ENCODE measurements around the gene ELK3. TPM values are rescaled to one million over a fixed set of nuclear protein-coding genes. Genes with fewer than 3 reads are reported as not detected.

The ELK3 gene
- total RNA-seq, 1 experiment from 2014 or later = 9.4 TPM

- no peak overlapping the region for H3K18ac ChIP-seq (ENCODE audit: insufficient read length, low read depth, low read length)
- no peak overlapping the region for H2BK20ac ChIP-seq (ENCODE audit: low read depth, low read length, poor library complexity, severe bottlenecking)
- no peak overlapping the region for H2BK120ac ChIP-seq (ENCODE audit: low read depth, low read length, poor library complexity, severe bottlenecking)
- no peak overlapping the region for H3K4me2 ChIP-seq (ENCODE audit: insufficient read depth, insufficient read length, low read length)
- no peaks in the 10 kb centered on the region for H3K79me1 ChIP-seq (ENCODE audit: insufficient read depth, low read depth, low read length, poor library complexity, severe bottlenecking)
- no peak for TF ChIP-seq CTCF (conservative IDR thresholded peaks at IDR 0.05)
- H3K27me3 ChIP-seq (ENCODE audit: insufficient read depth, low read length) = no peaks in the 10 kb centered on the region
- H2BK5ac ChIP-seq (ENCODE audit: insufficient read length, low read length) = no peak overlapping the region
- peaks cover 0 to 2% (median 0%) of the 10 kb centered on the region in 3 experiments; a peak in 1 of 7 replicates for H3K36me3 Mint-ChIP-seq (ENCODE audit: insufficient read depth in 1 of 3, low read depth in 3 of 3)
- H4K8ac ChIP-seq (replicated peaks; ENCODE audit: insufficient read length, low read depth, low read length) = no peak overlapping the region
- no peak overlapping the region for H3K9ac ChIP-seq (ENCODE audit: extremely low read depth, insufficient read length, low read length)
- H3K27me3 Mint-ChIP-seq (ENCODE audit: low read depth) = no peaks in the 10 kb centered on the region
- H4K5ac ChIP-seq (ENCODE audit: insufficient read length, low read depth, low read length) = no peak overlapping the region
- no peak overlapping the region; a peak in 1 of 5 replicates for H3K4me3 Mint-ChIP-seq
- no peaks in the 10 kb centered on the region for H4K20me1 ChIP-seq (ENCODE audit: control insufficient read depth, insufficient read depth, insufficient read length)
- H3K79me2 ChIP-seq (ENCODE audit: insufficient read depth, low read length) = no peaks in the 10 kb centered on the region
- H3K56ac ChIP-seq (ENCODE audit: insufficient read length, low read depth, low read length) = no peak overlapping the region
- no peak overlapping the region for H3K4ac ChIP-seq (ENCODE audit: low read depth, low read length)
- H3T11ph ChIP-seq (ENCODE audit: low read length) = no peak overlapping the region
- H3K14ac ChIP-seq (ENCODE audit: insufficient read depth, low read length) = no peak overlapping the region
- DNase-seq = no peak
- H3K27ac ChIP-seq (ENCODE audit: insufficient read length, low read depth, low read length) = no peak overlapping the region
- H3K9me3 Mint-ChIP-seq = no peaks in the 10 kb centered on the region
- no peak overlapping the region for H2BK15ac ChIP-seq (ENCODE audit: low read depth, low read length)
- H3K4me1 ChIP-seq (ENCODE audit: insufficient read depth, low read length) = no peaks in the 10 kb centered on the region
- no peaks in the 10 kb centered on the region for H3K9me3 ChIP-seq (ENCODE audit: control insufficient read depth, low read depth, low read length)
- H2AFZ ChIP-seq (ENCODE audit: low read length) = no peak overlapping the region
- H2BK12ac ChIP-seq (ENCODE audit: insufficient read length, low read depth, low read length) = no peak overlapping the region
- WGBS (ENCODE audit: extremely low coverage, insufficient read length, low lambda C conversion rate) = no CpG with 5 or more reads among the region's 12 CpGs
- H3K23ac ChIP-seq (ENCODE audit: insufficient read length, low read depth, low read length) = no peak overlapping the region
- H2AK5ac ChIP-seq (ENCODE audit: insufficient read length, low read length) = no peak overlapping the region
- H4K91ac ChIP-seq (ENCODE audit: insufficient read length, low read depth, low read length) = no peak overlapping the region
- H3K23me2 ChIP-seq (ENCODE audit: insufficient read length, low read depth, low read length, poor library complexity, severe bottlenecking) = no peaks in the 10 kb centered on the region
- peaks cover 2 to 4% of the 10 kb centered on the region in 2 experiments; a peak in 2 of 4 replicates for H3K4me1 Mint-ChIP-seq
- H3K27ac Mint-ChIP-seq = 0 out of 7 replicates have a peak overlapping the region, but pooled peaks of 1 of the 3 experiments have one; percentile 62
Measured at GRCh38 chr12:96227365-96228106, 33.4 kb downstream of the ELK3 start.

Data from H9 (cell line).